Activated T-helper 2 cell treated with anti-CD3 and anti-CD28 coated beads, Interferon-gamma antibody, Interleukin-2, Interleukin-4, amounts not matched to agents 10 μg/mL and 5 μg/mL and 100 μg/mL, durations not matched to agents 14 hours and 24 hours and 36 hours (primary cell): ENCODE data around the gene ZP1. TPM values are rescaled to one million over a fixed set of nuclear protein-coding genes. Genes with fewer than 3 reads are reported as not detected.

Experiments
- DNase-seq: peaks from one replicate; pipeline ENCODE4 v3.0.0; 2021; ENCODE audit warnings: low spot score
- H3K27ac Mint-ChIP-seq: one replicate; pipeline ENCODE4 v1.8.0; 2021; ENCODE audit warnings: mixed read lengths
- H3K27me3 Mint-ChIP-seq: one replicate; pipeline ENCODE4 v1.8.0; 2021; ENCODE audit warnings: low read depth, mixed read lengths
- H3K36me3 Mint-ChIP-seq: one replicate; pipeline ENCODE4 v1.8.0; 2021; ENCODE audit warnings: low read depth, mixed read lengths
- H3K4me1 Mint-ChIP-seq: one replicate; pipeline ENCODE4 v1.8.0; 2021; ENCODE audit warnings: low read depth, mixed read lengths
- H3K4me3 Mint-ChIP-seq: one replicate; pipeline ENCODE4 v1.8.0; 2021; ENCODE audit warnings: low read depth, mild to moderate bottlenecking, moderate library complexity, mixed read lengths
- H3K9me3 Mint-ChIP-seq: one replicate; pipeline ENCODE4 v1.8.0; 2021; ENCODE audit warnings: mixed read lengths
- intact Hi-C: fragments of 100-400 bp; cut with micrococcal nuclease; formaldehyde crosslinking; loops from one replicate; pipeline ENCODE4 v1.15.1; 2023
- total RNA-seq: library from RNA; stranded (reverse); gene quantifications from 2 replicates; pipeline ENCODE4 v1.2.3, GENCODE V29; 2022

Gene ZP1
- total RNA-seq, 1 donor from 2014 or later = not detected

DNA sequence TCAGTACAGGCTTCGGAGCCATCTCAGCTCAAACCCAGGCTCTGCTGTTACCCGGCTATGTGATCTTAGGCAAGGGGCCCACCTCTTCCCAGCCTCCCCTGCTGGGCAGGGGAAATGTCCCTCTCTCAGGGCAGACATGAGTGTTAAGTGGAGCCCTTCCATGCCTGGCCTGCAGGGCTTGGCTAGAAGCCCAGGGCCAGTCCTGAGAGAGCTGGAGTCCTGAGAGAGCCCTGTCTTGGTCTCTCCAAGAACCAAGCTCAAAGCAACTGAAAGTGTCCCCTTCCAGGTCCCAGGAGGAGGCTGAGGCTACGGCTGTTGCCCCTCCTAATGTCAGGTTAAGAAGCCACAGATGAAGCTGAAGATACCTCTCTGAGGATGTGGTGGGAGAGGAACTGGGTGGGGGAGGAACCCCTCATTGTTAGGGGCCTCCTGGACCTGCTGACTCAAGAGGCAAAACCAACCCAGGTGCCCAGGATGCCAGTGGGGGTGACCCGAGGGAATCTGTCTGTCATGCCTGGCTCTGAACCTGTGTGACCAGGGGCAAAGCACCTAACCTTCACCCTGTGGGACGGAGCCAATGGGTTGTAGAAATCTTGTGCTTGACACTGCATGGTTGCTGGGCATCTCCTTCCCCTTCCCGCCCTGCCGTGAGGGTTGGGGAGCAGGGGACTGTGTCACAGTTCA lies 4.2 kb downstream of the ZP1 start:
- Mint-ChIP-seq H3K9me3 (no peaks in the 10 kb centered on the region), H3K4me1 (peaks cover 65% of the 10 kb centered on the region), H3K27ac (peak overlapping the region; percentile 55), H3K4me3 (no peak overlapping the region), H3K27me3 (no peaks in the 10 kb centered on the region), H3K36me3 (peaks cover 8% of the 10 kb centered on the region)
- DNase-seq = peak; percentile 31
- intact Hi-C loops = loop anchor here (5.0 kb wide), 1 partner anchor 39 kb away; no protein-coding TSS in a partner anchor

DNA sequence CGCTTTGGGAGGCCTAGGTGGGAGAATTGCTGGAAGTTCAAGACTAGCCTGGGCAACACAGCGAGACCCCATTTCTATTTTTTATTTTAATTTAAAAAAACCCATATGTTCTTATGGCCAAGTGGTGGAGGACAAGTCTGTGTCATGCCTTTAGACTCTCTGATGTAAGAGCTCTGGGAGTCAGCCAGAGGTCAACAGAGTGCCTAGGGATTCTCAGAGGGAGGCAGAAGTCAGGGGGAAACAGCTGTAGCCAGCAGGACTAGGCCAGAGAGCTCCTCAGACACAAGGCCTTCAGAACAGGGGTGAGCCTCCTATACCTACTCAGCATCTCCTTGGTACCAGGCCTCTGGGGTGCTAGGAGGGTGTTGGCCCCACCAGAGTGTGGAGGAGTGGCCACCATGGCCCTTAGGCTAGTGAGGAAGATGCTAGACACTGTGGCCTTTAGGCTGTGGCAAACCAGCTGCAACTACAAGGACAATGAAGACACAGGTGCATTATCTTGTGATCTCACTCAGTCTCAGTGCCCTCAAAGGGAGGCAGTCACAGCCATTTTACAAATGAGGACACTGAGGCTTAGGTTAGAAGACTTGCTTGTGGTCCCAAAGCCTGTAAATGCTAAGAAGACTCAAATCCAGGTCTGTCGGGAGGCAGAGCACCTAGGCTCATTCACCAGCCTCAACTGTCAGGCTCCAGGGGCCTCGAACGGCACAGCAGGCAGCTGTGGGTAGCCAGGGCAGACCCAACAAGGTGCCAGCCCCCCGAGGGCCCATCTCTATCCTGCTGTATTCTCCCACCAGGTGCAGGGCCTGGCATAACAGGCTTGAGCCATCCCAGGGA lies 5.0 kb downstream of the ZP1 start:
- Mint-ChIP-seq H3K36me3 (peaks cover 12% of the 10 kb centered on the region), H3K4me1 (peaks cover 62% of the 10 kb centered on the region), H3K9me3 (no peaks in the 10 kb centered on the region), H3K4me3 (no peak overlapping the region), H3K27me3 (no peaks in the 10 kb centered on the region), H3K27ac (no peak overlapping the region)
- no peak for DNase-seq
- intact Hi-C loops = loop anchor here (5.0 kb wide), 1 partner anchor 40 kb away; no protein-coding TSS in a partner anchor

DNA sequence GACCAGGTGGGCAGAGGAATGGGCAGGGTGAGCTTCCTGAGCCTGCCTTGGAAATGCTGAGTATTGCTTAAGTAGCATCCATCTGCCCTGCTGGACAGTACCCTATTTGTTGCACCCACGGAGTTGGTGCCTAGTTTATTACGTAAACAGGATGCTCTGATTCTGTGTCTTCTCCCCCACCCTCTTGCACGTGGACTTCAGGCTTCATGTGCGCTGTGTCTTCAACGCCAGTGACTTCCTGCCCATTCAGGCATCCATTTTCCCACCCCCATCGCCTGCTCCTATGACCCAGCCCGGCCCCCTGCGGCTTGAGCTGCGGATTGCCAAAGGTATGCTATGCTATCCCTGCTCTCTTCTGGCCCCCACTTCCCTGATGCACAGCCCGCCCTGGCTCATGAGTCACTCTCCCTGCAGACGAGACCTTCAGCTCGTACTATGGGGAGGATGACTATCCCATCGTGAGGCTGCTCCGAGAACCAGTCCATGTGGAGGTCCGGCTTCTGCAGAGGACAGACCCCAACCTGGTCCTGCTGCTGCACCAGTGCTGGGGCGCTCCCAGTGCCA lies 5.7 kb downstream of the ZP1 start:
- no peak overlapping the region for H3K4me3 Mint-ChIP-seq

DNA sequence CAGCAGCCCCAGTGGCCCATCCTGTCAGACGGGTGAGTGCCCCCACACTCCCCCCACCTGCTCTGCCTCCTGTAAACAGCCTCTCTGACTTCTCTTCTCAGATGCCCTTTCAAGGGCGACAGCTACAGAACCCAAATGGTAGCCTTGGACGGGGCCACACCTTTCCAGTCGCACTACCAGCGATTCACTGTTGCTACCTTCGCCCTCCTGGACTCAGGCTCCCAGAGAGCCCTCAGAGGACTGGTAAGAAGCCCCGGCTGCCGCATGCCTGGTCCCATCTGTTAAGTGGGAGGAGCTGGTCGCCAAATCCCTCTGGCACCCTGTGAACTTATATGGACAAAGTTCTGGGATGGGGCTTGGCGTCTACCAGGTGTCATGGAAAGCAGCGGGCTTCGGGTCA lies 6.2 kb downstream of the ZP1 start:
- no peak overlapping the region for H3K4me3 Mint-ChIP-seq
- peaks cover 18% of the 10 kb centered on the region for H3K36me3 Mint-ChIP-seq
- intact Hi-C loops = loop anchor here (5.0 kb wide), 1 partner anchor 41 kb away; no protein-coding TSS in a partner anchor
- no peaks in the 10 kb centered on the region for H3K9me3 Mint-ChIP-seq
- DNase-seq = no peak
- no peaks in the 10 kb centered on the region for H3K27me3 Mint-ChIP-seq
- H3K27ac Mint-ChIP-seq = no peak overlapping the region
- H3K4me1 Mint-ChIP-seq = peaks cover 58% of the 10 kb centered on the region

More for the DNA sequence above, 5.7 kb downstream of the ZP1 start:
- H3K9me3 Mint-ChIP-seq = no peaks in the 10 kb centered on the region
- no peak for DNase-seq
- H3K27me3 Mint-ChIP-seq = no peaks in the 10 kb centered on the region
- peaks cover 18% of the 10 kb centered on the region for H3K36me3 Mint-ChIP-seq
- H3K27ac Mint-ChIP-seq = no peak overlapping the region
- H3K4me1 Mint-ChIP-seq = peaks cover 62% of the 10 kb centered on the region
- intact Hi-C loops = loop anchor here (5.0 kb wide), 1 partner anchor 41 kb away; no protein-coding TSS in a partner anchor

DNA sequence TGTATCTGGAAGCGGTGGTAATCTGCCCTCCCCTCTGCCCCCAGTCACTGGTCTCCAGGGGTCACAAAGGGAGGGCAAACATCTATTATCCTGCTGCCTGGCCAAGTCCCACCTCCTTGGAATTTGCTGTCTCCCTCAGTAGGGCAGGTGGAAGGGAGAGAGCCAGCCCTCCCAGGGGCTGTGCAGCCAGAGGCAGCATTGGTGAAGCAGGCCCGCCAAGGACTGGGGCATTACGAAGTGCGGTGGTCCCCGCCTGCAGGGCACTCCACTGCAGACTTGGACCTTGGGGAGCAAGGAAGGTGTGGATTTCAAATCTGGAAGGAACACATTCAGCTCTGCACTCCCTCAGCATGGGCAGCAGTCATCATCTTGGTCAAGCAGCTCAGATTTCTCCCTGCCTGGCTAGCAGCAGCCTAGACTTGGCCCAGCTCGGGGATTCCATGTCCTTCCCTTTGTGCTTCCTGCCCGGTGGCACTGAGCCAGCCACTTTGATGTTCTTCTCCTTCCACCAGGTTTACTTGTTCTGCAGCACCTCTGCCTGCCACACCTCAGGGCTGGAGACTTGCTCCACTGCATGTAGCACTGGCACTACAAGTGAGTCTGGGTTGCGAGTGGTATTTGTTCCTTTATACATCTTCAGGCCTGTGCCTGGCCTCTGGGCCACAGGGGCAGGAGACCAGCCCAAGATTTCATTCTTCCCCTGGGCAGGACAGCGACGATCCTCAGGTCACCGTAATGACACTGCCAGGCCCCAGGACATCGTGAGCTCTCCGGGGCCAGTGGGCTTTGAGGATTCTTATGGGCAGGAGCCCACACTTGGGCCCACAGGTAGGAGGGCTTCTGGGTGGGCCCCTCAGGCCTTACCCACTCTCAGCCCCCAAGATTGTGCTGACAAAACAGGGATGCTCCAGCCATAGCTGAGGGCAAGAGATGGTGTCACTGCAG lies 7.4 kb downstream of the ZP1 start:
- H3K27me3 Mint-ChIP-seq = no peaks in the 10 kb centered on the region
- H3K4me3 Mint-ChIP-seq = no peak overlapping the region
- intact Hi-C loops = loop anchor here (5.0 kb wide), 1 partner anchor 42 kb away; no protein-coding TSS in a partner anchor
- H3K27ac Mint-ChIP-seq = no peak overlapping the region
- peaks cover 25% of the 10 kb centered on the region for H3K36me3 Mint-ChIP-seq
- H3K4me1 Mint-ChIP-seq = peaks cover 49% of the 10 kb centered on the region
- DNase-seq = no peak
- no peaks in the 10 kb centered on the region for H3K9me3 Mint-ChIP-seq

DNA sequence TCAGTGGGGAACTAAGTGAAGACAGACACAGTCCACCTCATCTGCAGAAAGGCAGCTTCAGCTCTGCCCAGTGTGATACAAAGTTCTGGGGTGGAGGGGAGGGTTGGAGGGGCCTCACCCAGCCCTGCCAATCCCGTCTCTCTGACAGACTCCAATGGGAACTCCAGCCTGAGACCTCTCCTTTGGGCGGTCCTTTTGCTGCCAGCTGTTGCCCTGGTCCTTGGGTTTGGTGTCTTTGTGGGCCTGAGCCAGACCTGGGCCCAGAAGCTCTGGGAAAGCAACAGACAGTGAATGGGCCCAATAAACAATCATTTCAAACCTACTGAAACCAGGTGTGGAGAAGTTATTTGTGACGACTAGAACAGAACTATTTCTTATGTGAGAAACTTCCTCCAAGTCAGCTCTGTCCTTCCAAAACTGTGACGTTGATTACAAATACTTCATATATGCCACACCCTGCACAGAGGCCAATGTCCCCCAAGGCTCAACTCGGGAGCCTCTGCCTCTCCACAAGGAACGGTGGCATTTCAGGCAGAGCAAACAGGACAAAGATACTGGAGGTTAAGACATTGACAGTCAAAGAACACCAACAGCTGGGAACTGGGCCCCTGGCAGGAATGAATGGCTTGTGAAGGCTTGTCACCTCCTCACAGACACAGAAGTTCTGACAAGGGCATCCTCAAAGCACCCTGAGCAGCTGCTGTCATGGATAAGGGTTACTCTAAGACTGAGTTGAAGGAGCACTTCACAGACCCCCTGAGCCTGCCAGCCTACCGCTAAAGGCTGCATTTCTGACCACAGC lies 8.2 kb downstream of the ZP1 start:
- H3K36me3 Mint-ChIP-seq = peaks cover 29% of the 10 kb centered on the region
- no peak for DNase-seq
- H3K4me1 Mint-ChIP-seq = peaks cover 45% of the 10 kb centered on the region
- H3K27ac Mint-ChIP-seq = no peak overlapping the region
- intact Hi-C loops = no loop called here
- no peak overlapping the region for H3K4me3 Mint-ChIP-seq
- H3K9me3 Mint-ChIP-seq = no peaks in the 10 kb centered on the region
- no peaks in the 10 kb centered on the region for H3K27me3 Mint-ChIP-seq

DNA sequence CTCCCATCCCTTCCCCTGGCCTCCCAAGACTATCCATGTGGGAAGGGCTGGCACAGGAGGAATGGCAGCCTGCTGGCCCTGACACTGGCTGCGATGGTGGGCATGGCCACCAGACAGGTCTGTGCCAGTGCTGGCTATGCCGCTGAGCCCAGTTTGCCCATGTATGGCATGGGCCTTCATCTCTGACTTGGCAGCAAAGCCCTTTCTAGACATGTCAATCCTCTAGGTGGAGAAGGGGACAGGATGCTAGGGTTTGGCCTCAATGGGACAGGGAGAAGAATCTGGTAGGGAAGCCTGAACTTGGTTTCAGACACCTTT lies 8.8 kb downstream of the ZP1 start:
- Mint-ChIP-seq H3K9me3 (no peaks in the 10 kb centered on the region), H3K27me3 (no peaks in the 10 kb centered on the region), H3K4me3 (no peak overlapping the region), H3K4me1 (peaks cover 42% of the 10 kb centered on the region), H3K36me3 (peaks cover 35% of the 10 kb centered on the region), H3K27ac (no peak overlapping the region)
- intact Hi-C loops = no loop called here
- DNase-seq = no peak

DNA sequence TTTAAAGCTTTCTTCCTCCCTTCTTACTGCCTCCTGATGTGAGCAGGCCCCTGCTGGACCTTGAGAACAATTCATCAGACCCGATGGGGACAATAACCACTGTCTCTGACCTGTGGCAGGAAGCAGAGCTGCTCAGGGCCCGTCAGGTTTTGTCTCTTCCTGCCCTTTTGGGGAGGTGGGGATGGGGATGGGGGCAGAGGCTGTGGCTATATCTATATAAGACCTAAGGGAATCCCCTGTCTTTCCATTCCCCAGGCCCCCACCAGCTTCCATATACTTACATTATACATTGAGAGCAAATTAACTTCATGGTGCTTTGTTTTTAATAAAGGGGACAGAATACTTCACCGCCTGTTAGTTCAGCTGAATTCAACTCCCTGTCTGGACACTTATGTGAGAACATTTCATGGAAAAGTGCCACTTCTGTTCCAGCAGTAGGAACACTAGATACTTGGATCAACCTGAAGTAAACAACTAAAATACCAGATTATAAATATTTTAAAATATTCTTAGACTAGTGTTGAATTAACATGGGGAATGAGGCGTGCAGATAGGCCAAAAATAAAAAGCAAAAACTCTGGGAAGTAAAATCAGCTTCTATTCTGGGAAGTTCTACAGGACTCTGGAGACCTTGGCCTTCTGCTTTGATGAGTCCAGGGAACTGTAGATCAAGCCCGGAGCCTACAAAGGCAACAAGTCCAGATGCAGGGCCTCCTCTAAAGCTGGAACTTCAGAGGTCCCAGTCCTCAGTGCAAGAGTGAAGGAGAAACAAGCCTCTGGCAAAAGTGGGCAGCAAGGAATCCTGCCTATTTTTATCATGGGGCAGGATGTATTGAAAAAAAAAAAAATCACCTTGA lies 11.1 kb downstream of the ZP1 start:
- no peak overlapping the region for H3K27ac Mint-ChIP-seq
- H3K36me3 Mint-ChIP-seq = peaks cover 53% of the 10 kb centered on the region
- H3K4me1 Mint-ChIP-seq = peaks cover 28% of the 10 kb centered on the region

DNA sequence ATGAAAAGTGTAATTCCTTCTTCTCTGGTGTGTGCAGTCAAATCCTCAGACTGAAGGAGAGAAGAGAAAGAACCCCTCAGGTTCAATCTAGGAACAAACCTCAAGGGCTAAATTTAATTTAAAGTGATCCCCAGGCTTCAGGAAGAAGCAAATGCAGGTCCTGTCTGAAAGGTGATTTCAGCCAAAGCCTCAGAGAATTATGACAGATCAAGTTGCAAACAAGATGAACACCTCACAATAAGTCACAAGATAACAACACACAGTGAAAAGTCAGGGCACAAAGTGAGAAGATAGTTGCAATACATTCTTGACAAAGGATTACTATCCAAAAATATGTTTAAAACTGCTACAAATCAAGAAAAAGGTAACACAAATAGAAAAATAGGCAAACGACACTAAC lies 11.8 kb downstream of the ZP1 start:
- Mint-ChIP-seq H3K27me3 (no peaks in the 10 kb centered on the region), H3K36me3 (peaks cover 57% of the 10 kb centered on the region), H3K9me3 (no peaks in the 10 kb centered on the region), H3K27ac (no peak overlapping the region), H3K4me1 (peaks cover 26% of the 10 kb centered on the region), H3K4me3 (no peak overlapping the region)
- DNase-seq = no peak
- intact Hi-C loops = no loop called here

More for the DNA sequence above, 11.1 kb downstream of the ZP1 start:
- H3K4me3 Mint-ChIP-seq = no peak overlapping the region
- intact Hi-C loops = no loop called here
- H3K27me3 Mint-ChIP-seq = no peaks in the 10 kb centered on the region
- no peaks in the 10 kb centered on the region for H3K9me3 Mint-ChIP-seq
- DNase-seq = no peak

DNA sequence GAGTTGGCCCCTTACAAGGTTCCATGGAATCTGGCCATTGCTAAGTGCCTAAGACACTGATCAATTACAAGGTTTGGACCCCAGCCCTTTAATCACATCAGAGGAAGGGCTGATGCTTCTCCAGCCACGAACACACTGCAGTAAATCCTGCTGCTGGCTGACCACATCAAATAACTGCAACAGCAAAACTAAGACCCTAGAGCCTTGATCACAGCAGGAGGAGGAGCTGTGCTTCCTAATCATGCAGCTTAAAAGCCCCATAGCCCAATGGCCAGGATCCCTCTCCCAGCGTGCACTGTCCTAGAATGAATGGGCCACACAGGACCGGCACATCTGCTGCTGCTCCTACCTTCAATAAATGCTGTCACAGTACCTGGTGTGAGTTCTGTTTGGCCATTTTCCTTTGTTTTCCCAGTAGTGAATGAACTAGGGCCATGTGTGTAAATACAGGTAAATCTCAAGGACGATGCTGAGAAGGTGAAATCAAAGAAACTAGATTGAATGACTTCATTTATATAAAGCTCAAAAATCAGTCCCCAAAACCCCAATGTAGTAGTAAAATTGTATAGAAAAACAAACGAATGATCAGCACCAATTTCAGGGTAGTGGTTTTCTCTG lies 12.7 kb downstream of the ZP1 start:
- H3K36me3 Mint-ChIP-seq = peaks cover 60% of the 10 kb centered on the region
- peaks cover 19% of the 10 kb centered on the region for H3K4me1 Mint-ChIP-seq
- H3K4me3 Mint-ChIP-seq = no peak overlapping the region
- H3K27me3 Mint-ChIP-seq = no peaks in the 10 kb centered on the region
- no peaks in the 10 kb centered on the region for H3K9me3 Mint-ChIP-seq
- H3K27ac Mint-ChIP-seq = no peak overlapping the region
- intact Hi-C loops = no loop called here
- DNase-seq = no peak
